A673 (cell line): ENCODE results near the gene VENTX. TPM values are rescaled to one million over a fixed set of nuclear protein-coding genes. Genes with fewer than 3 reads are reported as not detected.

ENCODE experiments used
- BruUV-seq: library from RNA; stranded (reverse); fragments of 400-500 nt; replicated peaks from 2 replicates; lab custom pipeline; 2021; lab: Mats Ljungman, UMichigan
- CTCF ChIA-PET: fragments of 300-600 bp; sonication (Branson Sonifier 250); formaldehyde crosslinking; loops from one replicate; lab custom pipeline; 2022; ENCODE audit warnings: antibody characterized with exemption; lab: Charles Lee
- POLR2A ChIA-PET: fragments of 300-600 bp; sonication (Branson Sonifier 250); formaldehyde crosslinking; loops from one replicate; lab custom pipeline; 2022; ENCODE audit warnings: antibody characterized with exemption; ENCODE audit not compliant: low non-redundant PET; lab: Charles Lee
- DNase-seq: peaks from one replicate; pipeline ENCODE4 v3.0.0-alpha.2; 2015; ENCODE audit warnings: low spot score
- H3K27ac ChIP-seq: fragments of 200-600 bp; sonication (generic); 2 replicates; pipeline ENCODE4 v1.5.1; 2016; ENCODE audit warnings: mixed run types, low read depth, mild to moderate bottlenecking, mixed read lengths, antibody characterized with exemption, low read length; ENCODE audit not compliant: poor library complexity, severe bottlenecking
- H3K27me3 ChIP-seq: fragments of 200-600 bp; sonication (generic); replicated peaks from 2 replicates; pipeline ENCODE4 v1.6.1; 2017; ENCODE audit warnings: mixed run types, low read depth, mild to moderate bottlenecking, mixed read lengths, antibody characterized with exemption, low read length; ENCODE audit not compliant: insufficient read depth, poor library complexity
- H3K36me3 ChIP-seq: fragments of 200-600 bp; sonication (generic); 2 replicates; pipeline ENCODE4 v1.6.1; 2016; ENCODE audit warnings: mixed run types, mild to moderate bottlenecking, mixed read lengths, antibody characterized with exemption, low read length; ENCODE audit not compliant: insufficient read depth, poor library complexity, severe bottlenecking
- H3K4me1 ChIP-seq: fragments of 200-600 bp; sonication (generic); 2 replicates; pipeline ENCODE4 v1.6.1; 2017; ENCODE audit warnings: mixed run types, mild to moderate bottlenecking, mixed read lengths, antibody characterized with exemption, low read length; ENCODE audit not compliant: insufficient read depth, poor library complexity, severe bottlenecking
- H3K4me3 ChIP-seq: fragments of 200-600 bp; sonication (generic); 2 replicates; pipeline ENCODE4 v1.5.1; 2016; ENCODE audit warnings: low read depth, mixed run types, mild to moderate bottlenecking, mixed read lengths, low read length; ENCODE audit not compliant: poor library complexity, severe bottlenecking
- H3K9me3 ChIP-seq: fragments of 200-600 bp; sonication (generic); 2 replicates; pipeline ENCODE4 v1.6.1; 2016; ENCODE audit warnings: mixed run types, low read depth, mild to moderate bottlenecking, mixed read lengths, antibody characterized with exemption, low read length; ENCODE audit not compliant: poor library complexity, severe bottlenecking
- CTCF ChIP-seq: fragments of 300-800, 200-600 bp; sonication (generic); conservative IDR thresholded peaks from 2 replicates; pipeline ENCODE4 v1.5.1; 2017; ENCODE audit warnings: low read depth, mild to moderate bottlenecking, antibody characterized with exemption, low read length, moderate library complexity, mixed read lengths
- EZH2 ChIP-seq: fragments of 200-600 bp; sonication (generic); IDR thresholded peaks from 2 replicates; pipeline ENCODE4 v1.6.1; 2017; ENCODE audit warnings: borderline replicate concordance, low read depth, mild to moderate bottlenecking, mixed read lengths, antibody characterized with exemption, low read length; ENCODE audit not compliant: poor library complexity, severe bottlenecking
- intact Hi-C: fragments of 100-400 bp; cut with micrococcal nuclease; formaldehyde crosslinking; loops from one replicate; pipeline ENCODE4 v1.10.0; 2022; ENCODE audit not compliant: unreplicated experiment
- total RNA-seq: library from RNA; stranded (reverse); gene quantifications from 2 replicates; pipeline ENCODE4 v1.2.3, GENCODE V29; 2021

VENTX gene
- total RNA-seq, 1 experiment from 2014 or later = not detected

- ChIA-PET POLR2A (no interaction called here), CTCF (interaction anchor here (0.6 kb wide), 1 partner anchor 47 kb away, joined by 3 read pairs; no protein-coding TSS in a partner anchor)
- Histone ChIP-seq H3K9me3 (no peaks in the 10 kb centered on the region), H3K27me3 (peaks cover 15% of the 10 kb centered on the region), H3K4me3 (no peak overlapping the region), H3K27ac (no peak overlapping the region), H3K4me1 (no peaks in the 10 kb centered on the region), H3K36me3 (peaks cover 8% of the 10 kb centered on the region)
- TF ChIP-seq CTCF (no peak), EZH2 (no peak)
- intact Hi-C loops = no loop called here
- DNase-seq = no peak
- BruUV-seq = no TSS peak
Observed at GRCh38 chr10:133277993-133278576, 40.4 kb downstream of the VENTX start.

GRCh38 chr10:133278577-133279265, 41.1 kb downstream of the VENTX start:
- H3K9me3 ChIP-seq = no peaks in the 10 kb centered on the region
- POLR2A ChIA-PET = no interaction called here
- CTCF ChIA-PET = no interaction called here
- no peak overlapping the region for H3K27ac ChIP-seq
- no TSS peak for BruUV-seq
- TF ChIP-seq CTCF (no peak), EZH2 (no peak)
- DNase-seq = no peak
- intact Hi-C loops = no loop called here
- H3K27me3 ChIP-seq = peaks cover 15% of the 10 kb centered on the region
- H3K36me3 ChIP-seq = peaks cover 15% of the 10 kb centered on the region
- no peak overlapping the region for H3K4me3 ChIP-seq
- no peaks in the 10 kb centered on the region for H3K4me1 ChIP-seq

GRCh38 chr10:133279326-133280226, 41.9 kb downstream of the VENTX start:
- H3K9me3 ChIP-seq = no peaks in the 10 kb centered on the region
- no peak for TF ChIP-seq EZH2
- TF ChIP-seq CTCF = no peak
- POLR2A ChIA-PET = no interaction called here
- H3K36me3 ChIP-seq = peaks cover 23% of the 10 kb centered on the region
- H3K4me3 ChIP-seq = no peak overlapping the region
- intact Hi-C loops = no loop called here
- no TSS peak for BruUV-seq
- DNase-seq = no peak
- no peaks in the 10 kb centered on the region for H3K4me1 ChIP-seq
- CTCF ChIA-PET = no interaction called here
- peaks cover 15% of the 10 kb centered on the region for H3K27me3 ChIP-seq
- no peak overlapping the region for H3K27ac ChIP-seq
